ENCODE results near the gene NR1I2.

The NR1I2 gene

DNA sequence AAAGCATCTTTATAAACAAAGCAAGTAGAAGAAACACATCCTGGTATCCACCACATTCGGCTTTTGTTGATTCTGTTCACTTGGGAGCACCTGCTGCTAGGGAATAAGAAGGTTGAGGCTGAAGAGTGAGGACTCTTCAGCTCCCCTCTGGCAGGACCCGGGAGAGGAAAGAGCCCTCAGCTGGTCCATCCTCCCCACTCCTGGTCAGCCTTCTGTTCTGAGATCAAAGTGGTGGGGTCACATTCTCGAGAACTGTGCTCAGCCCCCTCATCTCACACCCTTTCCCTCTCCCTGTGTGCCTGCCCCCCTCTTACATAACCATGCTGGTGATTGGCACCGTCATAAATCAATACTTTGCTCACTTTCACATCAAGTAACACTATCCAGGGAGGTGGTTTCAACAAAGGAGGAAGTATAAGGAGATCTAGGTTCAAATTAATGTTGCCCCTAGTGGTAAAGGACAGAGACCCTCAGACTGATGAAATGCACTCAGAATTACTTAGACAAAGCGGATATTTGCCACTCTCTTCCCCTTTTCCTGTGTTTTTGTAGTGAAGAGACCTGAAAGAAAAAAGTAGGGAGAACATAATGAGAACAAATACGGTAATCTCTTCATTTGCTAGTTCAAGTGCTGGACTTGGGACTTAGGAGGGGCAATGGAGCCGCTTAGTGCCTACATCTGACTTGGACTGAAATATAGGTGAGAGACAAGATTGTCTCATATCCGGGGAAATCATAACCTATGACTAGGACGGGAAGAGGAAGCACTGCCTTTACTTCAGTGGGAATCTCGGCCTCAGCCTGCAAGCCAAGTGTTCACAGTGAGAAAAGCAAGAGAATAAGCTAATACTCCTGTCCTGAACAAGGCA, at the start of gene NR1I2:
NR1I2 (plus strand) TSS at position 772 of the 869 bp plus-strand sequence.
- no peak for DNase-seq

GRCh38 chr3:119733812-119734211, 48.1 kb upstream of the NR1I2 start:
- no peak for DNase-seq

DNA sequence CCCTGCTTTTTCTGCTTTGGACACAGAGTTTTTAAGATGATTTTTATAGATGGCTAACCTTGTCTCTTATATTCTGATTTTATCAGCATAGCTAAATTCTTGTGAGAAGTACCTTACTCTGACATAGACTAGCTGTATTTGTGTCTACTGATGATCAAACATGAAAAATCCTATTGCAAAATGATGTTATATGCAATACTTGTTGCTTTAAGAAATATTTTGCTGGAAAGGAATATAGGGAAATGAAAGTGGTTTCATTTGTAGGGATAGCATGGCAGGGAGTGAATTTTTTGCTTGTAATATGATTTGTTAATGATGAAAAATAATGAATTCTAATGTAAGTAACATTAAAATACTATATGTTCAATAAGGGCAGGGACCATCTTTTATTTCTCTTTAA, 43.2 kb upstream of the NR1I2 start:
- no peak for DNase-seq

DNA sequence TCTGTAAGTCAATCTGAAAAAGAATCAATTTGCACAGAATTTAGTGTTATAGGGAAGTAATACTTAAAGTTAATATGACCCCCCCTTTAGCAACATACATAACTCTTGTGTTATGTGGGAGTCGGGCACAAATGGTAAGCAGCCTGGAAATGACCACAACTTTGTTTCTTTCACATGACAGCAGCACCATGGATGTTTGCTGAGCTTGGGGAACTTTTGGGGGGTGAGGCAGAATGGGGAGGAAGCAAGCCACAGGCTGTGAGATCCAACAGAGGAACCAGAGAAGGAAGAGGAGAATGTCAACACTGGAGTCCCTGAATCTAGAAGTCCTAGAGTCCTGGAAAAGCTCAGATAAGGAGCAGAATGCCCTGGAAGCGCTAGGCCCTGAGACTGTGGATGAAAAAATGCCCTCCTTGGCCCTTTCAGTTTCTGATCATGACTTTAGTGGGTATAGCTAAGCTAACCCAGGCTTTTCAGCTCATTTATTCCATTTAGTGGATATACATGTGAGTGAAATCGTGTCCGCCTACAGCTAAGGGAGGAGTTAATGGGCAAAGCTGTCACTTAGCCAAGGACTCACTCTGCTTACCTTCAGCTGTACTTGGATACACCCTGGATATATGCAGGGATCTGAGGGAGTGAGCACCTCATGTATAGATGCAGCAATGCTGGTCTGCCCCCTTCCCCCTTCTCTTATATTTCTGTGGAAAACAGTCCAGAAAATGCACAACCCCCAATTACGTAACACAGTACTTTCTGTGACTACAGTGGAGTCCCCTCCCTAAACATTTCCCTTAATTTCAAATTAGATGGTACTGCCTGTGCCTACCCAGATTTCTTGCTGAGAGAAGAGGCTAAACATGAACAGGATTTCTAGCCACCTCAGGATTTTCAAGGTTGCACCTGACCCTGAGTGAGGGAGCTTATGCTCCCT, 40.0 kb upstream of the NR1I2 start:
- no peak for DNase-seq

- DNase-seq: no peak
These were observed 38.0 kb upstream of the NR1I2 start for GRCh38 chr3:119743921-119744320.

DNA sequence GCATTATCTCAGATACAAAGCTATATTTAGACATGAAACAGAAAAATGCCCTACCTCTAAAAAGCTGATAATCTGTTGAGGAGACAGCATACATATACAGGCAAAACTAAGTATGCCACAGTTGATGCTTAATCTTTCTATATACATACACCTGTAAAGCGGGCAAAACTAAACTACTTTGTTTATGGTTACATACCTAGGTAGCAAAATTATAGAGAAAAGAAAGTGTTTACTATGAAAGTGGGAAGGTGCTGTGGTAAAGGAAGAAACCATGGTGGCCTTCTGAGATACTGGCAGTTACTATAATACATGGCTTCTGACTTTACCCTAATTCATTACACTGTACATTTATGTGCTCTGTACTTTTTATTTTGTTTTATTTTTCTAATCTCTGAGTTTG, 36.0 kb upstream of the NR1I2 start:
- no peak for DNase-seq

DNA sequence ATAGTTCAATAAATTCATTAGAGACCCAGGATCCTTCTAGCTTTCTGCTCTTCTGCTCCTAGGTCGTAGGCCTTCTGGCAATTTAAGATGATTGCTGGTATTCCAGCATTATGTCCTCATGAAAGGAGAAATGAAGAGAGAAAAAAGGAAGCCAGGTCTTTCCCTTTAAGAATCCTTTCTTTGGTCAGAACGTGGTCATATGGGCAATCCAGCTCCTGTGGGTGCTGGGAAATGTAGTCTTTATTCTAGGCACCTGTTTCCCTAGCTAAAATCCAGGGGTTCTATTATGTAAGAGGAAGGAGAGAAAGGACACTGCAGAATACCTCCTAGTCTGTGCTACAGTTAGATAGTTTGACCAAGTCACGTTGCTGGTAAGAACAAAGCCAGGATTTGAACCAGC, 35.5 kb upstream of the NR1I2 start:
- no peak for DNase-seq

DNA sequence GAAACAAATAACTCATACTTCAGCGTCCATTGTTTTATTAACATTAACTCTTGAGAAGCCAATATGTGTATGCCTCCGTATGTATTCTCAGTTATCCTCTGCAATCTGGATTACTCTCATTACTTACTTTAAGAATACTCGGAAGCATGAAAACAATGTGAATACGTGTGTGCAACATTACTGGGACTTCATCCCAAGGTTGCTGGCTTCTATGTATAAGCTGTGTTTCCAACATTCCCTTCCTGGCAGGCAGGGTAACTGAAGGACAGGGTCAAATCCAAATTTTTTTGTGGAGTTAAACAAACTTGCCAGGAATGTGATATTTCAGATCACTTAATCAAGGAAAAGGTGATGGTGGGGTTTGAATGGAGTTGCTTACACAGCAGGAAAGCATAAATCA, 34.5 kb upstream of the NR1I2 start:
- DNase-seq: no peak

- no peak for DNase-seq
These were observed 32.9 kb upstream of the NR1I2 start for GRCh38 chr3:119748991-119749390.

GRCh38 chr3:119751423-119751822, 30.5 kb upstream of the NR1I2 start:
- no peak for DNase-seq

- no peak for DNase-seq
These were observed 21.9 kb upstream of the NR1I2 start for GRCh38 chr3:119759962-119760361.

GRCh38 chr3:119762876-119763275, 19.0 kb upstream of the NR1I2 start:
- no peak for DNase-seq

DNA sequence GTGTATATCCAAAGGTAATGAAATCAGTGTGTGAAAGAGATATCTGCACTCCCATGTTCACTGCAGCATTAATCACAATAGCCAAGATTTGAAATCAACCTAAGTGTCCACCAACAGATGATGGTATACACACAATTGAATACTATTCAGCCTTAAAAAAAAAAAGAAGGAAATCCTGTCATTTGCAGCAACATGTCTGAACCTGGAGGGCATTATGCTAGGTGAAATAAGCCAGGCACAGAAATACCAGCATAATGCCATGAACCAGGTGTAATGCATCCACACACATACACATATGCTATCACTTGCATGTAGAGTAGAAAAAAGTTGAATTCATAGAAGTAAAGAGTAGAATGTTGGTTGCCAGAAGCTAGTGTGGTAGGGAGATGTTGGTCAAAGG, 18.4 kb upstream of the NR1I2 start:
- no peak for DNase-seq

DNA sequence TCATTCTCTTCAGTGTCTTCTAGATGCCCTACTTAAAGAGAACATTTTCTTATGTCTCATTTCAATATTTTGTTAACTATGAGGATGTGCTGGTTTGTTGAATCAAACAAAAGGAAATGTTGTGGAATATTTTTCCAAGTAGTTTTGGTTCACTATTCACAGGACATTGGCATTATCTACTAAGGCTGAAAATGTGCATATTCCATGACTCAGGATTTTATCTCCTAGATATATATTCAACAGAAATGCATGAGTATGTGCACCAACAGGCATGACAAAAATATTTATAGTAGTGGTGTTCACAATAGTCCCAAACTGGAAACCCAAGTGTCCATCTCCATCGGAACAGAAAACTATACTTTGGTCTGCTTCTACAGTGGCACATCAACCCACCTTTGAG, 16.7 kb upstream of the NR1I2 start:
- no peak for DNase-seq

- no peak for DNase-seq
These were observed 13.8 kb upstream of the NR1I2 start for GRCh38 chr3:119767936-119768601.

DNA sequence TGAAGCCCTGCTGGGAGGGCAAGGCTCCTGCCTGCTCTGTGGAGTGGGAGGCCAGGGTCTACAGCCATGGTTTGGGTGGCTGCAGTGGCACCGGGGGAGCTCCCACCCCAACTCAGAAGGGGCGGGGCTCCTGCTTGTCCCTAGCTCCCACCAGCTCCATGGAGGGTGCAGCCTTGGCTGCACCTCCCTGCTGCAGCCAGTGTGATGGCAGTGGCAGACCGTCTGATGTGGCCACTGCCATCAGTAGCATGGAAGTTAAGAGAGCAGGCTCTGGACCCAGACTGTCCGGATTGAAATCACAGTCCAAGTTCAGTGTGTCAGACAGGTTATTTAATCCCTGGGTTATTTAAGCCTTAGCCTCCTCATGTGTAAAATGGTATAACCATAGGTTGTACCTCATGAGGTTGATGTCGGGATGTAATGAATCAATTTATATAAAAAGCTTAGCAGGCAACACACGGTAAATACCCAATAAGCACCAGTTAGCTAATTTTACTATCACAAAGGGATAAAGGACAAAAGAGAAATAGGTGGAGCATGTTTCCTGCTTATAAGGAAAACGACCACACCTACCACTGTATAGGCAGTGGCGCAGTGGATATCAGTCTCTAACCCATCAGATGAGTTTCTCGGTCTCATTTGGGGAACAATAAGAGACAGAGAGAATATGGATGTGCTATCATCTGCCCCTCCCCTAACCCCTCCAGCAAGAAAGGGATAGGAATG, 13.1 kb upstream of the NR1I2 start:
- DNase-seq: no peak

- no peak for DNase-seq
These were observed 12.3 kb upstream of the NR1I2 start for GRCh38 chr3:119769394-119770149.

DNA sequence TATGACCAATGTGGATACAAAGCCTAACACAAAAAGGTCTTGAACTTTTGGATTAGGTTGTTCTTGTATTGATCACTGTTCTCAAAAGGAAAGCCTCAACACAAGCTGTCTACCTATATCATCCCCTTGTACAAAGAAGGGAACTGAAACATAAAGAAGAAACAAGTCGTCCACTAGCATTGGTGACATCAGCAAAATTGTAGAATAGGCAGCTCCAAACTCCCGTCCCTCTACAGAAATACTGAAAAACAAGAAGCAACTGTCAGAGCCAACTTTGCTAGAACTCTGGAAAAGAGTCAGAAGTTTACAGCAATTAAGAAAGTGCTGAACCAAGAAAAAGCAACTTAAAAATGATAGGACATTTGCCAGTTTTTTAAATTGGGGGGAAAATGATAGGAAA, 7.5 kb upstream of the NR1I2 start:
- no peak for DNase-seq

- DNase-seq: no peak
These were observed 5.6 kb upstream of the NR1I2 start for GRCh38 chr3:119776304-119776703.

GRCh38 chr3:119778176-119778575, 3.7 kb upstream of the NR1I2 start:
- DNase-seq: no peak

DNA sequence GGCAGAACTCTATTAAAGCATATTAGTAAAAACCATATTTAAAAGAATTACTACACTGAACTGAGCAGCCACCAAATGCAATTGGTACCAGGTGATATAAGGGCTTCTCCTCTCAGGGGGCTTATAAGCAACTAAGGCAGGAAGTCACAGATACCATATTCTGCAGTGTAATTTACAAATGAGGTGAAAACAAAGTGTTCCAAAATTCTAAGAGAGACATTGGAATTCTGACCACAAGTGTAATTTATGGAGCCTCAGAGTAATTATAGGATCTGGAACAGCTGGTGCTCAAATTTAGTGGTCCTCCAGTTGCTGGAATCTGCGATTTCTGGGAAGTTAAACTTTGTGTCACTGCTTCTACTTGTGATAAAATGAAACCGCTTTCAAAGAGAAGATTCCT, 3.1 kb upstream of the NR1I2 start:
- DNase-seq: no peak
